Astrocyte (in vitro differentiated cells and primary cell): ENCODE data around the gene CD37.

Source experiments
- CTCF ChIP-seq: IDR thresholded peaks from 2 replicates; pipeline ENCODE4 v1.5.1; 2011; ENCODE audit warnings: low read depth, mild to moderate bottlenecking, inconsistent platforms, low read length, moderate library complexity; ENCODE audit not compliant: insufficient read depth
- EZH2 ChIP-seq: IDR thresholded peaks from 2 replicates; pipeline ENCODE4 v1.6.1; 2012; ENCODE audit warnings: mild to moderate bottlenecking, low read length, inconsistent platforms; ENCODE audit not compliant: insufficient read depth

GRCh38 chr19:49359851-49360820, 24.9 kb downstream of the CD37 start:
- TF ChIP-seq CTCF (no peak), EZH2 (no peak)
